Measurements from ENCODE around the gene SPTBN1.

The SPTBN1 gene

DNA sequence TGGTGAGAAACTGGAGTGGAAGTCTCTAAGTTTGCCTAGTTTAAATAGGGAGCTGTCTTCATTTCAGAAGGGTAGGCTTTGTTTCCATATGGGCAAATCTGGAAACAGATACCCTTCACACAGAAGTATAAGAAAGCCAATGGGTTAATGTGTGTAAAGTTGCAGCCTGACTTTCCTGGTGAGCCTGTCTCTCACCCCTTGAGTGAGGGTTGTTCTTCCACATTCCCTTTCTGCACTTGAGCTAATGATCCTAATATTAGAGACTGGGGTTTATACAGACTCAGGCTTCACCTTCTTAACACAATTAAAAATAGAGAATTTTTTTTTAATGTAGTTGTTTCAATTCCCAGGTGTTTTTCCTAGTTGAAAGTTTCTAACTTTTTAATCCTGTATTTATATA lies 158.7 kb downstream of the SPTBN1 start:
- TF ChIP-seq YY1 (IDR thresholded peaks at IDR 0.05; ENCODE audit: low read depth) (no peak), TEAD4 (IDR thresholded peaks at IDR 0.05) (no peak), ZBTB7A (IDR thresholded peaks at IDR 0.05; ENCODE audit: low read depth) (no peak), NFIC (IDR thresholded peaks at IDR 0.05) (no peak), REST (IDR thresholded peaks at IDR 0.05; ENCODE audit: low read depth) (no peak), MAX (IDR thresholded peaks at IDR 0.05) (no peak), CEBPB (IDR thresholded peaks at IDR 0.05) (no peak), EP300 (IDR thresholded peaks at IDR 0.05; ENCODE audit: borderline replicate concordance) (no peak), CREB1 (IDR thresholded peaks at IDR 0.05; ENCODE audit: low read depth) (no peak), FOXM1 (IDR thresholded peaks at IDR 0.05; ENCODE audit: borderline replicate concordance, low read depth) (no peak), TCF12 (IDR thresholded peaks at IDR 0.05; ENCODE audit: low read depth) (no peak), RAD21 (IDR thresholded peaks at IDR 0.05; ENCODE audit: low read depth) (no peak)

DNA sequence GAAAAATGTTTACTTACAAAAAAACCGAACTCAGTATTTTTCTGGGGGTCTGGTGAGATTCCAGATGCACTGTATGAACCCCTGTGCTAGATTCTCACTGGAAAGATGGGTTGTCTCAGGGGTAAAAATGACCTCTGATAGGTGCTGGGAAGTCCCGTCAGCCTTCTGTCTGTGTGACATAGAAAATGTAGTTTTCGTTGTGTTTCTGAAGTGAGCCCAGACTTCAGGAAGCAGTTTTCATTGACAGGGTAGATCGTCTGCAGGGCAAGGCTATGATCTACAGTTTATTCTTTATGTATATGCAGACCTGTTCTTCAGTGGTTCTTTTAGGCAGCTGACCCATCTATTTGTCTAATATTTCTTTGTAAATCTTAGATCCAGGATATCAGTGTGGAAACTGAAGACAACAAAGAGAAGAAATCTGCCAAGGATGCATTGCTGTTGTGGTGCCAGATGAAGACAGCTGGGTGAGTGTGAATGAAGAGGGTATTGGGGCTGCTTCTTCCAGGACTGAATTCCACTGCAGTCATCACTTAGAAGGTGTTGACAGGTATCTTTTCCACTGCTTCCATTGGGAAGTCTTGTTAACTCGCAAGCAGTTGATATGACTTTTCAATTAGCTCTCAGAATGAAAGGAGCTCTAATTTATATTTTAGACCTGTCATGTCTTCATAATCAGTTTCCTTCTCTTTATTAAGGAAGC lies 159.9 kb downstream of the SPTBN1 start:
- no peak for TF ChIP-seq TEAD4 (IDR thresholded peaks at IDR 0.05)
- TF ChIP-seq TAF1 (IDR thresholded peaks at IDR 0.05; ENCODE audit: low read depth) = no peak
- no peak for TF ChIP-seq REST (IDR thresholded peaks at IDR 0.05; ENCODE audit: low read depth)
- TF ChIP-seq RAD21 (IDR thresholded peaks at IDR 0.05; ENCODE audit: low read depth) = no peak
- TF ChIP-seq ZBTB7A (IDR thresholded peaks at IDR 0.05; ENCODE audit: low read depth) = no peak

- TF ChIP-seq ZBTB7A (IDR thresholded peaks at IDR 0.05; ENCODE audit: low read depth) (no peak), REST (IDR thresholded peaks at IDR 0.05; ENCODE audit: low read depth) (no peak), NFIC (IDR thresholded peaks at IDR 0.05) (no peak), USF1 (IDR thresholded peaks at IDR 0.05) (no peak), YY1 (IDR thresholded peaks at IDR 0.05; ENCODE audit: low read depth) (no peak), FOXM1 (IDR thresholded peaks at IDR 0.05; ENCODE audit: borderline replicate concordance, low read depth) (no peak), CEBPB (IDR thresholded peaks at IDR 0.05) (no peak), TCF12 (IDR thresholded peaks at IDR 0.05; ENCODE audit: low read depth) (no peak), TEAD4 (IDR thresholded peaks at IDR 0.05) (no peak), CREB1 (IDR thresholded peaks at IDR 0.05; ENCODE audit: low read depth) (no peak), MAX (IDR thresholded peaks at IDR 0.05) (no peak), EGR1 (IDR thresholded peaks at IDR 0.05) (no peak)
Observed at GRCh38 chr2:54617409-54617808, 161.3 kb downstream of the SPTBN1 start.

DNA sequence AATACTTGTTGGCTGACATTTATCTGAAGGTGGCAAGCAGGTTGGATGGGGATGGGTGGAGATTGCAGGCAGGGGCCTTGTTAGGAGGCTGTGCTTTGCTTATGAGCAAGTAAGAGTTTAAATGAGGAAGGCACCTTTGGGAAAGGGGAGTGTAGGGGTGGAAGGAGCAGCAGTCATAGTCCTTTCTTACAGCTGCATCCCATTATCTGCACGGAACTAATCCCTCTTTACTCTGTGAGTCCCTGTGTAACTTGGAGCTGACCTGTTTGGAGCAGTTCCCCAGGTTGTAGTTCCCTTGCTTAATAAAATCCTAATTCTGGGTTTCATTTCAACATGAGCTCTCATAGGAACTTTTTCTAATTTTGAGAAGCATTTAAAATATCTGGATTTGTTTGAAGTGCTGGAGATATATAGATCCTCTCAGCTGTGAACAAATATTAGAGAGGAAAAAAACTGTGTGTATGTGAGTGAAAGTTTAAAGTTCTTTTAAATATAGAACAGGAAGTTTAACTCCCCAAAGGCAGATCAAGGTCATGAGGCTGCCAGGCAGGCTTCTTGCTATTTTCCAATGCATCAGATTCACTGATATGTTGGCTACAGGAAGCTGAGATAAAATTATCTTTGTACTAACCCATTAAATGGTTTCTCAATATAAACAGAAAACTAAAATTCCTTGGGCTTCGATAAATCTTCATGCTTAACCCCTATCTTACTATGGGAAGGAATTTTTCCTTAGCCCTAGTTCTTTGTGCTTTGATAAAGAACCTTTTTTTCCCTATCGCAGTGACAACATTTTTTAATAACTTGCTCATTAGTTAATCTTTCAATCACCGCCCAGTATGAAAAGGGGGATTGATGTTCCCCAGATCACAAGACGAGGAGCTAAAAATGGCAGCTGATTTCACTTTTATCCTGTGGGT lies 162.8 kb downstream of the SPTBN1 start:
- TF ChIP-seq ZBTB7A (IDR thresholded peaks at IDR 0.05; ENCODE audit: low read depth) (no peak), TAF1 (IDR thresholded peaks at IDR 0.05; ENCODE audit: low read depth) (no peak), FOXM1 (IDR thresholded peaks at IDR 0.05; ENCODE audit: borderline replicate concordance, low read depth) (no peak), RAD21 (IDR thresholded peaks at IDR 0.05; ENCODE audit: low read depth) (no peak), TCF12 (IDR thresholded peaks at IDR 0.05; ENCODE audit: low read depth) (no peak), NFIC (IDR thresholded peaks at IDR 0.05) (no peak), MAX (IDR thresholded peaks at IDR 0.05) (no peak), CEBPB (IDR thresholded peaks at IDR 0.05) (no peak), CREB1 (IDR thresholded peaks at IDR 0.05; ENCODE audit: low read depth) (no peak), EP300 (IDR thresholded peaks at IDR 0.05; ENCODE audit: borderline replicate concordance) (no peak), EGR1 (IDR thresholded peaks at IDR 0.05) (no peak), TEAD4 (IDR thresholded peaks at IDR 0.05) (no peak), USF1 (IDR thresholded peaks at IDR 0.05) (no peak)
